Tibial nerve (tissue), 4 donors: ENCODE measurements around the gene MANBA. TPM values are rescaled to one million over a fixed set of nuclear protein-coding genes. Genes with fewer than 3 reads are reported as not detected.

Source experiments
- DNase-seq, 2 donors: peaks; one replicate each; pipeline ENCODE4 v3.0.0-alpha.2; 2019; ENCODE audit warnings: low spot score in 2 of 2
- H3K27ac ChIP-seq, 4 donors: fragments of 200-600 bp; sonication (generic) in 3 of 4; one replicate each; pipeline ENCODE4 v1.5.1; 2017 to 2019; ENCODE audit warnings: mild to moderate bottlenecking in 1 of 4
- H3K27me3 ChIP-seq, 2 donors: fragments of 200-600 bp; sonication (generic) in 1 of 2; one replicate each; pipeline versions ENCODE4 v1.5.1 to v1.6.0; 2017 to 2019
- H3K36me3 ChIP-seq, 3 donors: fragments of 200-600 bp; sonication (generic); one replicate each; pipeline ENCODE4 v1.5.1; 2018 to 2019
- H3K4me1 ChIP-seq, 4 donors: fragments of 200-600 bp; sonication (generic) in 3 of 4; one replicate each; pipeline ENCODE4 v1.5.1; 2017 to 2019
- H3K4me3 ChIP-seq, 4 donors: fragments of 200-600 bp; sonication (generic) in 3 of 4; one replicate each; pipeline ENCODE4 v1.5.1; 2017 to 2019; ENCODE audit warnings: mild to moderate bottlenecking in 1 of 4, moderate library complexity in 1 of 4
- H3K9me3 ChIP-seq, 4 donors: fragments of 200-600 bp; sonication (generic) in 3 of 4; one replicate each; pipeline ENCODE4 v1.5.1; 2017 to 2019
- CTCF ChIP-seq, 5 experiments: fragments of 200-600 bp in 3 of 5; fragments of 450-650 bp in 2 of 5; sonication (generic) in 3 of 5; IDR thresholded peaks; one replicate each; pipeline ENCODE4 v1.5.1; 2016 to 2019; ENCODE audit warnings: antibody characterized with exemption in 5 of 5, mild to moderate bottlenecking in 3 of 5, moderate library complexity in 2 of 5
- EP300 ChIP-seq, 2 donors: sonication (generic); formaldehyde crosslinking; IDR thresholded peaks; one replicate each; pipeline ENCODE4 v1.6.1; 2017; ENCODE audit warnings: antibody characterized with exemption in 2 of 2, mild to moderate bottlenecking in 1 of 2
- POLR2A ChIP-seq, 2 donors: fragments of 450-650 bp; IDR thresholded peaks; one replicate each; pipeline ENCODE4 v1.6.1; 2017; ENCODE audit warnings: antibody characterized with exemption in 2 of 2, mild to moderate bottlenecking in 2 of 2, moderate library complexity in 2 of 2
- WGBS, 2 donors: methylation state at CpG; one replicate each; pipeline ENCODE4 v1.1.5; 2018; 5-methylcytosine and 5-hydroxymethylcytosine counted together
- total RNA-seq, 4 donors: library from RNA; depleted of rRNA; stranded (reverse); fragments of >200 nt; gene quantifications; one replicate each; pipeline ENCODE4 v1.1.0, GENCODE V29; 2016

The MANBA gene
- total RNA-seq, 4 donors from 2014 or later, result 26.1 to 38.1 (median 31.9) TPM

GRCh38 chr4:102772738-102773340, 12.1 kb upstream of the MANBA start:
- WGBS, 2 donors, result 86% methylated on average over 4 of the region's 4 CpGs

DNA sequence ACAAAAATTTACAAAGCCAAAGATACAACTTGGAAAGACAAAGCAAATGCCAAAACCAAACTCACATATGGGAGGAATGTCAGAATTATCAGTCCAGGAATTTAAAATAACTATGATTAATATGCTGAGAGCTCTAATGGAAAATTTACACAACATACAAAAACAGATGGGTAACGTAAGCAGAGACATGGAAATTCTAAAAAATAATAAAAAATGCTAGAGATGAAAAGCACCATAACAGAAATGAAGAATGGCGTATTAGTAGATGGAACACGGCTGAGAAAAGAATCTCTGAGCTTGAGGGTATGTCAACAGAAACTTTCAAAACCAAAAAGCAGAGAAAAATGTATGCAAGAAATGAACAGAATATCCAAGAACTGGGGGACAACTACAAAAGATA, 4.1 kb upstream of the MANBA start:
- H3K27me3 ChIP-seq, result no peaks in the 10 kb centered on the region
- H3K36me3 ChIP-seq, result no peaks in the 10 kb centered on the region
- 84 to 93% methylated on average over 3 of the region's 3 CpGs for WGBS, 2 donors
- no peaks in the 10 kb centered on the region for H3K9me3 ChIP-seq
- DNase-seq, result no peak
- no peak overlapping the region for H3K27ac ChIP-seq
- peaks cover 0 to 11% (median 0%) of the 10 kb centered on the region in 4 donors for H3K4me1 ChIP-seq
- no peak overlapping the region for H3K4me3 ChIP-seq
- TF ChIP-seq CTCF (IDR thresholded peaks at IDR 0.05), result no peak
- no peak for TF ChIP-seq POLR2A (IDR thresholded peaks at IDR 0.05)
- TF ChIP-seq EP300 (IDR thresholded peaks at IDR 0.05), result no peak

More at GRCh38 chr4:102772738-102773340, 12.1 kb upstream of the MANBA start:
- H3K36me3 ChIP-seq, result no peaks in the 10 kb centered on the region
- H3K27ac ChIP-seq, result no peak overlapping the region
- H3K27me3 ChIP-seq, result no peaks in the 10 kb centered on the region
- no peaks in the 10 kb centered on the region for H3K9me3 ChIP-seq
- TF ChIP-seq POLR2A (IDR thresholded peaks at IDR 0.05) (no peak), CTCF (IDR thresholded peaks at IDR 0.05) (no peak), EP300 (IDR thresholded peaks at IDR 0.05) (no peak)
- no peak for DNase-seq
- no peaks in the 10 kb centered on the region for H3K4me1 ChIP-seq
- H3K4me3 ChIP-seq, result no peak overlapping the region

DNA sequence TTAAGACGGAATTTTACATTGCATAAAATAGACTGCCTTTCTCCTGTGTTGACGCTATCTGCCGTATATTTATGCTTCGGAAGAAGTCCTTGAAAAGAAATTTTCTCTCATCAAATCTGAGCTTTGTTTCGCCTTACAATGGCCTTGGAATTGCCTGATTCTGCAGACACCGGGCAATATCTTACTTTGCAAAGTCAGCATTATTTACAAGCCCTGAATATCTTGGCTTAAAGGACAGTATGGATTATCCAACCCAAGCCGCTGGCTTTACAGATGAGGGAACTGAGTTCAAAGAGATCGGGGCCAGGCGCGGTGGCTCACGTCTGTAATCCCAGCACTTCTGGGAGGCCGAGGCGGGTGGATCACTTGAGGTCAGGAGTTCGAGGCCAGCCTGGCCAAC, 1.1 kb upstream of the MANBA start:
- Histone ChIP-seq H3K27ac (no peak overlapping the region), H3K4me3 (peak overlapping the region in 1 of 4 donors; percentile 73), H3K36me3 (no peaks in the 10 kb centered on the region), H3K4me1 (peaks cover 0 to 29% (median 0%) of the 10 kb centered on the region in 4 donors), H3K27me3 (no peaks in the 10 kb centered on the region), H3K9me3 (no peaks in the 10 kb centered on the region)
- no peak for DNase-seq
- 67 to 78% methylated on average over 14 of the region's 14 CpGs for WGBS, 2 donors
- TF ChIP-seq POLR2A (IDR thresholded peaks at IDR 0.05), result no peak
- TF ChIP-seq EP300 (IDR thresholded peaks at IDR 0.05), result no peak
- TF ChIP-seq CTCF (IDR thresholded peaks at IDR 0.05), result no peak

- Histone ChIP-seq H3K4me3 (peak overlapping the region; percentile 73 to 92 (median 91)), H3K36me3 (no peaks in the 10 kb centered on the region), H3K27me3 (no peaks in the 10 kb centered on the region), H3K9me3 (no peaks in the 10 kb centered on the region), H3K27ac (peak overlapping the region; percentile 15 to 85 (median 66)), H3K4me1 (peaks cover 0 to 29% (median 0%) of the 10 kb centered on the region in 4 donors)
- WGBS, 2 donors, result 6% methylated on average over 14 to 15 of the region's 15 CpGs
- peak in 1 of 2 donors; percentile 24 for DNase-seq
- TF ChIP-seq CTCF (IDR thresholded peaks at IDR 0.05), result no peak
- no peak for TF ChIP-seq POLR2A (IDR thresholded peaks at IDR 0.05)
- TF ChIP-seq EP300 (IDR thresholded peaks at IDR 0.05), result no peak
These were observed 531 bp upstream of the MANBA start for GRCh38 chr4:102761296-102761701.

- H3K4me3 ChIP-seq, result peak overlapping the region; percentile 73 to 92 (median 91)
- H3K36me3 ChIP-seq, result no peaks in the 10 kb centered on the region
- no peak for TF ChIP-seq POLR2A (IDR thresholded peaks at IDR 0.05)
- TF ChIP-seq CTCF (IDR thresholded peaks at IDR 0.05), result no peak
- no peak for TF ChIP-seq EP300 (IDR thresholded peaks at IDR 0.05)
- H3K27ac ChIP-seq, result peak overlapping the region; percentile 50 to 85 (median 81)
- 3 to 4% methylated on average over 25 of the region's 25 CpGs for WGBS, 2 donors
- H3K27me3 ChIP-seq, result no peaks in the 10 kb centered on the region
- peaks cover 0 to 2% (median 0%) of the 10 kb centered on the region in 4 donors for H3K9me3 ChIP-seq
- peaks cover 0 to 29% (median 0%) of the 10 kb centered on the region in 4 donors for H3K4me1 ChIP-seq
- peak; percentile 16 to 41 for DNase-seq
These were observed 730 bp downstream of the MANBA start for GRCh38 chr4:102759831-102760644.
